ENCODE measurements around the gene ZSWIM5. TPM values are rescaled to one million over a fixed set of nuclear protein-coding genes. Genes with fewer than 3 reads are reported as not detected.

The ZSWIM5 gene
- total and polyA plus RNA-seq, 9 of the 15 experiments (the other 6 are each of a cell fraction or from before 2014, with no cell fraction given): under 0.01 to 0.07 (median 0.03) TPM; not detected in 3

- H3K36me3 ChIP-seq (ENCODE audit: control insufficient read depth, insufficient read depth, low read length): peaks cover 29% of the 10 kb centered on the region
- DNase-seq (ENCODE audit: extremely low read depth in 1 of 4, low spot score in 3 of 4): peak in 1 of 4 experiments; percentile 12
- no peak overlapping the region for H2AFZ ChIP-seq (ENCODE audit: low read depth, low read length)
- no peak overlapping the region for H3K4me2 ChIP-seq (ENCODE audit: insufficient read depth, low read length)
- FAIRE-seq: no peak
- POLR2A ChIA-PET: interaction anchor here (0.6 to 8.7 kb wide), 12 partner anchors 17 to 1475 kb away, joined by 3 to 113 read pairs (median 3); partner anchors contain the start of genes PRDX1 and RNU5D-1
- intact Hi-C loops (cut with micrococcal nuclease) (loop anchor here (5.0 to 10.0 kb wide), 3 partner anchors 71 to 559 kb away; partner anchors contain the start of gene ZSWIM5), in situ Hi-C loops (cut with MboI) (no loop called here)
- TF ChIP-seq ELF2 (CRISPR knock-in tag; IDR thresholded peaks at IDR 0.05) (no peak), PML (IDR thresholded peaks at IDR 0.05; ENCODE audit: low read length) (peak; percentile 26; the same call in 1 of the 2 replicates), ILF3 (IDR thresholded peaks at IDR 0.05; ENCODE audit: borderline replicate concordance) (peak; percentile 33; the same call in 1 of the 2 replicates), ZBTB33 (CRISPR knock-in tag; IDR thresholded peaks at IDR 0.05) (no peak), ARID1B (IDR thresholded peaks at IDR 0.05) (no peak), POLR2AphosphoS2 (IDR thresholded peaks at IDR 0.05; ENCODE audit: low read length) (0 out of 2 replicates have a peak, but pooled peaks have one; percentile 92), ATF2 (CRISPR knock-in tag; IDR thresholded peaks at IDR 0.05) (no peak), ZBTB17 (CRISPR knock-in tag; IDR thresholded peaks at IDR 0.05) (no peak), SIX5 (IDR thresholded peaks at IDR 0.05; ENCODE audit: borderline replicate concordance in 1 of 2, insufficient read depth in 1 of 2, low read depth in 1 of 2, low read length in 2 of 2) (no peak), RAD21 (CRISPR knock-in tag; conservative IDR thresholded peaks at IDR 0.05 in 1 of 2, IDR thresholded peaks at IDR 0.05 in 1 of 2) (0 out of 4 replicates have a peak, but pooled peaks of 1 of the 2 experiments have one; percentile 7), ZNF212 (CRISPR knock-in tag; IDR thresholded peaks at IDR 0.05) (peak; percentile 45; the same call in 1 of the 2 replicates), HMGN3 (IDR thresholded peaks at IDR 0.05; ENCODE audit: borderline replicate concordance, extremely low read depth, insufficient read length, low read depth, low read length) (no peak), SMAD3 (CRISPR knock-in tag; conservative IDR thresholded peaks at IDR 0.05) (0 out of 2 replicates have a peak, but pooled peaks have one; percentile 18), POLR2A (conservative IDR thresholded peaks at IDR 0.05) (peak; percentile 26), KAT2B (IDR thresholded peaks at IDR 0.05; ENCODE audit: low read depth, low read length) (no peak), BDP1 (IDR thresholded peaks at IDR 0.05; ENCODE audit: insufficient read depth, insufficient read length) (no peak), GTF2F1 (IDR thresholded peaks at IDR 0.05; ENCODE audit: low read depth, low read length) (no peak), ZBTB8A (IDR thresholded peaks at IDR 0.05; ENCODE audit: partially characterized antibody) (no peak), KDM5B (IDR thresholded peaks at IDR 0.05; ENCODE audit: insufficient replicate concordance, low read depth, low read length) (peak; percentile 51)
- H3K27me3 ChIP-seq (ENCODE audit: control insufficient read depth in 2 of 2, insufficient read depth in 2 of 2, low read length in 2 of 2): no peaks in the 10 kb centered on the region
- ATAC-seq: no peak
- H3K79me2 ChIP-seq (ENCODE audit: control insufficient read depth, insufficient read depth, low read length): peaks cover 31% of the 10 kb centered on the region
- no peaks in the 10 kb centered on the region for H3K9me3 ChIP-seq (replicated peaks; ENCODE audit: control insufficient read depth, insufficient read depth, low read depth, low read length)
- H3K9ac ChIP-seq (ENCODE audit: insufficient read depth in 1 of 2, low read depth in 2 of 2, low read length in 2 of 2): no peak overlapping the region
- H3K4me1 ChIP-seq (replicated peaks in 1 of 2; ENCODE audit: control insufficient read depth in 2 of 2, insufficient read depth in 2 of 2, low read length in 2 of 2): peaks cover 31 to 37% of the 10 kb centered on the region in 2 experiments; a peak in 4 of 5 replicates
- no peak overlapping the region for H3K27ac ChIP-seq (ENCODE audit: extremely low read depth, low read depth, low read length)
- WGBS (ENCODE audit: insufficient coverage, low coverage, missing lambda C conversion rate): 79% methylated on average over 2 of the region's 2 CpGs
- H3K4me3 ChIP-seq: no peak overlapping the region
- CTCF ChIA-PET (ENCODE audit: low intra/inter-chr PET ratio): interaction anchor here (0.8 to 4.6 kb wide), 3 partner anchors 284 to 554 kb away, joined by 3 to 58 read pairs (median 4); no protein-coding TSS in a partner anchor
- no TSS peak for BruUV-seq (replicated peaks)
- H4K20me1 ChIP-seq (replicated peaks; ENCODE audit: control insufficient read depth, insufficient read depth, low read length): peaks cover 13% of the 10 kb centered on the region; the same call in 1 of the 2 replicates
- peaks cover 3% of the 10 kb centered on the region for H3K9me1 ChIP-seq (ENCODE audit: control insufficient read depth, insufficient read depth, low read length)
These were observed 190.2 kb downstream of the ZSWIM5 start for GRCh38 chr1:45016090-45016697.
